ENCODE data around the gene KRTAP5-7.
A peak's percentile ranks its signal among the peaks of the same experiment; 100 is the strongest.
"Not testable (repeated sequence)": the region's sequence is repeated elsewhere in the genome, so short reads cannot be mapped to it uniquely, and the experiment has no call there.

KRTAP5-7 gene, protein sequence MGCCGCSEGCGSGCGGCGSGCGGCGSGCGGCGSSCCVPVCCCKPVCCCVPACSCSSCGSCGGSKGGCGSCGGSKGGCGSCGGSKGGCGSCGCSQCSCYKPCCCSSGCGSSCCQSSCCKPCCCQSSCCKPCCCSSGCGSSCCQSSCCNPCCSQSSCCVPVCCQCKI

DNA sequence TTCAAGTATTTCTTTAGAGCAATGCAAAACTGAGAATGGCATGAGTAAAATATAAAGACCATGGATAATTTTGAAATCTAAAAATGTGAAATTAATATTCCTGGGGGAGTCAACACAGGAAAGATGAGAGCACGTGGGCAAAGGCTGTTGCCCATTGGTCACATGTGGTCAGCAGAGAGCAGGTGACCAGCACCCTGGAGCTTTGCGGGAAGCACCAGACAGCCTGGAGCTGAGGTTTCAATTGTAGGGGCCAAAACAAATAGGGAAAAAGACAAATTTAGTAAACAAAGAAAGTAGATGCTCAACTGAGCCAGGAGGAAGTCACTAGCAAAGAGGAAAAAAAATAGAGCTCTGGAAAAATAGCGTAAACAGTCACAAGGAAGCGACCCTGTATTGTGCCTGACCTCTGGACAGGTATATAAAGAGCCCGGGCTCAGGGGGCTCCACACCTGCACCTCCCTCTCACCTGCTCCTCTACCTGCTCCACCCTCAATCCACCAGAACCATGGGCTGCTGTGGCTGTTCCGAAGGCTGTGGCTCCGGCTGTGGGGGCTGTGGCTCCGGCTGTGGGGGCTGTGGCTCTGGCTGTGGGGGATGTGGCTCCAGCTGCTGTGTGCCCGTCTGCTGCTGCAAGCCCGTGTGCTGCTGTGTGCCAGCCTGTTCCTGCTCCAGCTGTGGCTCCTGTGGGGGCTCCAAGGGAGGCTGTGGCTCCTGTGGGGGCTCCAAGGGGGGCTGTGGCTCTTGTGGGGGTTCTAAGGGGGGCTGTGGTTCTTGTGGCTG is at the start of gene KRTAP5-7:
Gene KRTAP5-7, plus strand, starts transcription at position 472 of the 780 bp plus-strand sequence. Its CDS starts 34 bp downstream, at position 506.
- H3K27ac ChIP-seq: not testable (repeated sequence)

DNA sequence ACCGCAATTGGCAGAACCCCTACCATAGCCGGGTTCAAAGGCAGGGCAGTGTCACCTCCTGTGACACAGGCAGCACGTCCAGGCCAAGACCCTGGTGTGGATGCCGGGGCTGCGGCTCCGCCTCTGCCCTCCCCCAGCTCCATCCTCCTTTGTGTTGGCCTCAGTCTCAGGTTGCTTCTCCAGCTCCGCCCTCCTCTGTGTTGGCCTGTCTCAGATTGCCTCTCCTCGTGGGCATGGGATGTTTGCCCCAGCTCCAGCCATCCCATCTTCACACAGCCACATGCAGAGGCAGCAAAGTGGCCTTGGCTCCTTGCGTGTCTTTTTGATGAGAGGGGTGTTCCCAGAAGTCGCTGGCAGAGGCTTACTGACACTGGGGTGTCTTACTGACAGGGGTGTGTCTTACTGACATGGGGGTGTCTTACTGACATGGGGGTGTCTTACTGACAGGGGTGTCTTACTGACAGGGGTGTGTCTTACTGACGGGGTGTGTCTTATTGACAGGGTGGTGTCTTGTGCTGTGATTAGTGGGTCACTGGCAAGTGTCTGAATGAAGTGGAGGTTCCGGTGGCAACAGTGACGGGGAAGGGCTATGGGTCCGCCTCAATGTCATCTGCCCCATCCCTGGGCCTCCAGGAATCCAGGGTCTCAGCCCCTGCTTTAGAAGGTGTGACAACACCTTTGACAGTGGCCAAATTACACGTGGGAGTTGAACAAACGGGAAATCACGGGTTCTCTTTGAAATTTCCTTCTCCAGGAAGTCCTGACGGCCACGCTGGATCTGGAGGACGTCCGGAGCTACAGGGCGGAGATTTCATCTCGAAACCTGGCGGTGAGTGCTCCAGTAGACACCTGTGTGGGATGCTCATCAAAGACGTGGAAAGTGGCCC is 49.2 kb upstream of the KRTAP5-7 start:
- TF ChIP-seq, protein P1, sequence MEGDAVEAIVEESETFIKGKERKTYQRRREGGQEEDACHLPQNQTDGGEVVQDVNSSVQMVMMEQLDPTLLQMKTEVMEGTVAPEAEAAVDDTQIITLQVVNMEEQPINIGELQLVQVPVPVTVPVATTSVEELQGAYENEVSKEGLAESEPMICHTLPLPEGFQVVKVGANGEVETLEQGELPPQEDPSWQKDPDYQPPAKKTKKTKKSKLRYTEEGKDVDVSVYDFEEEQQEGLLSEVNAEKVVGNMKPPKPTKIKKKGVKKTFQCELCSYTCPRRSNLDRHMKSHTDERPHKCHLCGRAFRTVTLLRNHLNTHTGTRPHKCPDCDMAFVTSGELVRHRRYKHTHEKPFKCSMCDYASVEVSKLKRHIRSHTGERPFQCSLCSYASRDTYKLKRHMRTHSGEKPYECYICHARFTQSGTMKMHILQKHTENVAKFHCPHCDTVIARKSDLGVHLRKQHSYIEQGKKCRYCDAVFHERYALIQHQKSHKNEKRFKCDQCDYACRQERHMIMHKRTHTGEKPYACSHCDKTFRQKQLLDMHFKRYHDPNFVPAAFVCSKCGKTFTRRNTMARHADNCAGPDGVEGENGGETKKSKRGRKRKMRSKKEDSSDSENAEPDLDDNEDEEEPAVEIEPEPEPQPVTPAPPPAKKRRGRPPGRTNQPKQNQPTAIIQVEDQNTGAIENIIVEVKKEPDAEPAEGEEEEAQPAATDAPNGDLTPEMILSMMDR (conservative IDR thresholded peaks at IDR 0.05): no peak
- no peak overlapping the region for H3K27ac ChIP-seq

DNA sequence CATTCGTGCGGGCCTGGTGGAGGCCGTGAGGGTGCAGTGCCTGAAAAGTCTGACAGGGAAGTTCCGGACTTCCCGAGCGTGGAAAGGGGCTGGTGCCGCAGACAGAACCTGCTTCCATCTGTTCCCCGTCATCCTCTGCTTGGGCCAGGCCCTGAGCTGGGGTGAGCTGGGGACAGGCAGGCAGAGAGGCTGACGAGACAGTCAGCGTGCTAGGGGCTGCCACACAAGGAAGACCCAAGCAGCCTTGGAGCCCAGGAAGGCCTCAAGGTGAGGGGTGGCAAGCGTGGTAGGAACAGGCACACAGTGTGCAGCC is 48.6 kb upstream of the KRTAP5-7 start:
- TF ChIP-seq, protein P1 (conservative IDR thresholded peaks at IDR 0.05): no peak
- H3K27ac ChIP-seq: no peak overlapping the region

DNA sequence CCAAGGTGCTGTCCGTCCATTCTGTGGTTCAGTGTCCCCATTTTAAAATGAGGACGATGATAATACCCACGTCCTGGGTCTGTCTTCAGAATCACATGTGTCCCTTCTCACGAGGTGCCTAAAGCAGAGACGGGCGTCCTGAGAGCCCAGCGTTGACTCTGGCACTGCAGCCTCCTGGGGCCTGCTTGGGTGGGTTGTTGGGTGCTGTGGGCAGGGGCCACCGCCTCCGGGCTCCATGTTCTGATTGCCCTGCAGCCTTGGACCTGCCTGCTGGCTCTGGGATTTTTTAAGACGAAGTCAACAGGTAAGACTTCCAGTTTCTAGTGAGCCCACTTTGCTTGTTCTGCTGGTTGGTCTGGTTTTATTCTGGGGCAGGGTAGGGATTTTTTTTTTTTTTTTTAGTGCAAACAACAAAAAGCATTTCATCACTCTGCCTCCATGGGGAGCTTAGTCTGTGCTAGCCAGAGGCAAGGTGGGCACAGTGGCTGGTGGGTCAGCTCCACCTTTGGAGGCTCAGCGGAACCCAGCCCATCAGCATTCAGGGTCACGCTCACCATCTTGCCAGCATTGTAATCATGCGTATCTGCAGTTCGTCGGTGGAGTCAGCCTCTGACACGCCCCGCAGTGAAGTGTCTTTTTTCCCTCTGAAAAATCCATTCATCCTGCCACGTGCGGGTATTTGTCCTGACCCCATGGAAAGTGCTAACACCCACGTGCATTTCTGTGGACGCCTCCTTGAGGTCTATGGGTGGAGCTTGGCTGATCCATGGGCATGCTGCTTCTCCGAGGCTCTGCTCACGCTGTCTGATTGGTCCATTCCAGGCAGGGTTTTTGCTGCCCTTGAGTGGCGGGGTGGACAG is 45.7 kb upstream of the KRTAP5-7 start:
- TF ChIP-seq, protein P1 (conservative IDR thresholded peaks at IDR 0.05): no peak
- peak overlapping the region; percentile 57 for H3K27ac ChIP-seq

DNA sequence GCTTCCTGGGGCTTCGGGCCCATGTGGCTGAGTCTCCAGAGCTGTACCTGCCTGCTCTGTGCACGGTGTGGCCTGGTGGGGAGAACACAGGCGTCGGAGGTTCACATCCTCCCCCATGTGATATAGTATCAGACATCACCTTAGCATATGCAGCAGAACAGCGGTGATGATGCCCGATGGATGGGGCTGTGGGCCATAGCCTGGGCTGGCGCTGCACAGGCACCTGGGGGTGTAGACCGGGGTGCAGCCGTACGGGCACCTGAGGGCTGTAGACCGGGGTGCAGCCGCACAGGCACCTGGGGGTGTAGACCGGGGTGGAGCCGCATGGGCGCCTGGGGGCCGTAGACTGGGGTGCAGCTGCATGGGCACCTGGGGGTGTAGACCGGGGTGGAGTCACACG is 44.9 kb upstream of the KRTAP5-7 start:
- peak overlapping the region; percentile 57; the same call in 1 of the 2 replicates for H3K27ac ChIP-seq
- TF ChIP-seq, protein P1 (conservative IDR thresholded peaks at IDR 0.05): no peak

DNA sequence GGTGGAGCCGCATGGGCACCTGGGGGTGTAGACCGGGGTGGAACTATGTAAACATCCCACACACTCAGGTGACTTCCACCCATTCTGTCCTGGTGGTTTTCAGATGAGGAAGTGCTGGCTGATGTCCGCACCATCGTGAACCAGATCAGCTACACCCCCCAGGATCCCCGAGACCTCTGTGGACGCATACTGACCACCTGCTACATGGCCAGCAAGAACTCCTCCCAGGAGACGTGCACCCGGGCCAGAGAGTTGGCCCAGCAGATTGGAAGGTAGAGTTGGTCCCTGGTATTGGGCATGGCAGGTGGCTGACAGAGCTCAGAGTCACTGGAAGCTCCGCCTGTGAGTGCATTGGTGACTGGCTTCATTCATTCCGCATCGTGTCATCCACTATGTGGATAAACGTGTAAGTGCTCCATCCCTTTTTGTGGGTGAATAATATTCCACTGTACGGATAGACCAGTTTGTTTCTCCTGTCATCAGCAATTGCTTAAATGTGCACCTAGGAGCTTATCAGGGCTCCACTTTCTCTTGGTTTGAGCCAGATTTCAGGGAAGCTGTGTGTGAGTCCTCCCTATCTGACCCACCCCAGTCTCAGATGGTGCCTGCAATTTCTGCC is 44.2 kb upstream of the KRTAP5-7 start:
- H3K27ac ChIP-seq: no peak overlapping the region
- TF ChIP-seq, protein P1 (conservative IDR thresholded peaks at IDR 0.05): no peak

DNA sequence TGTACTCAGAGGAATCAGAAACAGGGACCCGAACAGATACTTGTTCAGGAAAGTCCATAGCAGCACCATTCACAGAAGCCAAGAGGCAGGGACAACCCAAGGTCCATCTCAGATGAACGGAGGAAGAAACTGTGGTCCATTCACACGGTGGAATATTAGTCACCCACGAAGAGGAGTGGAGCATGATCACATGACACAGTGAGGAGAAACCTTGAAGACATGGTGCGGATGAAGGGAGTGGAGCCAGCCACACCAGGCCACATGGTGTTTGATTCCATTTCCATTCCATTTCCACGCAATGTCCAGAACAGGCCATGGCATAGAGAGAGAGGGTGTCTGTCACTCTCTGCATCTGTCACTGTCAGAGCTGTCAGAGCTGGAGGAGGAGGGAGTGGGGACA is 43.4 kb upstream of the KRTAP5-7 start:
- TF ChIP-seq, protein P1 (conservative IDR thresholded peaks at IDR 0.05): no peak
- H3K27ac ChIP-seq: no peak overlapping the region

Measured in VCaP (cell line).